Astrocyte (in vitro differentiated cells and primary cell): ENCODE measurements around the gene SCN8A. TPM values are rescaled to one million over a fixed set of nuclear protein-coding genes. Genes with fewer than 3 reads are reported as not detected.

Experiments
- DNase-seq: peaks from one replicate; pipeline ENCODE4 v3.0.0-alpha.2; 2010; ENCODE audit warnings: low read depth
- FAIRE-seq: peaks from 2 replicates; lab custom pipeline; 2011; peaks lifted over from hg19 to GRCh38; lab: Jason Lieb, UNC
- H2AFZ ChIP-seq: 2 replicates; pipeline ENCODE4 v1.6.0; 2012; ENCODE audit warnings: low read depth, low read length, inconsistent platforms
- H3K27ac ChIP-seq: 2 replicates; pipeline ENCODE4 v1.5.1; 2011; ENCODE audit warnings: low read depth, low read length, inconsistent platforms
- H3K27me3 ChIP-seq: 2 replicates; pipeline ENCODE4 v1.6.0; 2011; ENCODE audit warnings: low read length, inconsistent platforms; ENCODE audit not compliant: insufficient read depth
- H3K36me3 ChIP-seq: 2 replicates; pipeline ENCODE4 v1.5.1; 2011; ENCODE audit warnings: low read length, inconsistent platforms; ENCODE audit not compliant: insufficient read depth
- H3K4me1 ChIP-seq: 2 replicates; pipeline ENCODE4 v1.5.1; 2011; ENCODE audit warnings: low read length, inconsistent platforms; ENCODE audit not compliant: insufficient read depth
- H3K4me2 ChIP-seq: 2 replicates; pipeline ENCODE4 v1.6.0; 2012; ENCODE audit warnings: low read length, inconsistent platforms
- H3K4me3 ChIP-seq: 2 replicates; pipeline ENCODE4 v1.5.1; 2011; ENCODE audit warnings: low read depth, mild to moderate bottlenecking, low read length, inconsistent platforms; ENCODE audit not compliant: insufficient read depth
- H3K79me2 ChIP-seq: 2 replicates; pipeline ENCODE4 v1.6.0; 2012; ENCODE audit warnings: mild to moderate bottlenecking, low read length, inconsistent platforms; ENCODE audit not compliant: insufficient read depth
- H3K9ac ChIP-seq: 2 replicates; pipeline ENCODE4 v1.6.0; 2012; ENCODE audit warnings: mild to moderate bottlenecking, low read length, inconsistent platforms
- H3K9me3 ChIP-seq: 2 replicates; pipeline ENCODE4 v1.5.1; 2012; ENCODE audit warnings: low read depth, mild to moderate bottlenecking, low read length, inconsistent platforms; ENCODE audit not compliant: insufficient read depth
- H4K20me1 ChIP-seq: 2 replicates; pipeline ENCODE4 v1.6.0; 2012; ENCODE audit warnings: low read length, inconsistent platforms; ENCODE audit not compliant: insufficient read depth
- H3K27ac Mint-ChIP-seq: one replicate; pipeline ENCODE4 v1.8.0; 2021; ENCODE audit warnings: mild to moderate bottlenecking, mixed read lengths; ENCODE audit not compliant: unreplicated experiment
- H3K27me3 Mint-ChIP-seq: one replicate; pipeline ENCODE4 v1.8.0; 2021; ENCODE audit warnings: low read depth, mixed read lengths; ENCODE audit not compliant: unreplicated experiment
- H3K36me3 Mint-ChIP-seq: one replicate; pipeline ENCODE4 v1.8.0; 2021; ENCODE audit warnings: low read depth, mixed read lengths; ENCODE audit not compliant: unreplicated experiment
- H3K4me1 Mint-ChIP-seq: one replicate; pipeline ENCODE4 v1.8.0; 2021; ENCODE audit warnings: low read depth, mixed read lengths; ENCODE audit not compliant: unreplicated experiment
- H3K4me3 Mint-ChIP-seq: one replicate; pipeline ENCODE4 v1.8.0; 2021; ENCODE audit warnings: mild to moderate bottlenecking, moderate library complexity, mixed read lengths; ENCODE audit not compliant: unreplicated experiment
- H3K9me3 Mint-ChIP-seq: one replicate; pipeline ENCODE4 v1.8.0; 2021; ENCODE audit warnings: mild to moderate bottlenecking, mixed read lengths; ENCODE audit not compliant: unreplicated experiment
- EZH2 ChIP-seq: IDR thresholded peaks from 2 replicates; pipeline ENCODE4 v1.6.1; 2012; ENCODE audit warnings: mild to moderate bottlenecking, low read length, inconsistent platforms; ENCODE audit not compliant: insufficient read depth
- total RNA-seq: library from RNA; stranded (reverse); gene quantifications from 2 replicates; pipeline ENCODE4 v1.2.1, GENCODE V29; 2021
- TF ChIP-seq, protein P1 (sequence below): IDR thresholded peaks from 2 replicates; pipeline ENCODE4 v1.5.1; 2011; ENCODE audit warnings: low read depth, mild to moderate bottlenecking, inconsistent platforms, low read length, moderate library complexity; ENCODE audit not compliant: insufficient read depth

Gene SCN8A
- total RNA-seq, 1 donor from 2014 or later, result 6.5 TPM

DNA sequence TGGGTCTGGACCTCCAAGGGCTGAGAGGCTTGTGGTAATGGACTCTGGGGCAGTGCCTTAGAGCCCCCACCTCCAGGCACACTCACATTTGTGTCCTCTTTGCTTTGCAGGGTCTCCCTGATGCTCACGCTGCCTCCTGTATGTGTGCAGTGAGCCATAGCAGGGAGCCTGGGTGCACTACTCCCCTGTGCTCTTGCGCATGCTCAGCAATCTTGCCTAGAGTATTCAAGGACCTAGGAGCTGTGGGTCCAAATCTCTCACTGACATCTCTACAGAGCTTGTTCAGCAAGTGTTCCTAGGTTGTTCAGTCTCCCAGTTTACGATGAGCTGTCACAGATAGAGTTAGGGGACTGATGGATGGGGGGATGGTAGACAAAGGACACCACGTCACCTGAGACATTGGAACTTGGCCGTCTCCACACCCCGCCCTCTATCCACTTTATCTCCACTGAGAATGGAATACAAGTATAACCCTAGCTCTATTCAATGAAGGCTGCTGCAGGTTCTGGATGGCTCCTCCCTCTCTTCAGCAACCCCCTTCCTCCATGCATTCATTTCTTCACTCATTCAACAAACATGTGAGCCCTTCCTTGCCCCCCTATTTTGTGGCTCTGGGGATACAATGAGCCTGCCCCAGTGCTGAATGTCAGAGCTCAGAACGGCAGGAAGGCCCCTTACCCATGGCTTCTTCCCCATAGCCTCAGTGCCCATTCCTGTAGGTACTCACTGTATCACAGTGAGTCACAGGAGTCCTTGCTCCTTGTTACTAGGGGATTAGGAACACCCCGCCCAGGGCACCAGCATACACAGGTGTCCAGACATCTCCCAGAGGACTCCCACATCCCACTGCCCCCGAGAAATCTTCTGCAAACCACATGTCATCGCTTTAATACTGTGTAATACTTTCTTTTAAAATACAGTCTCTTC lies 226.3 kb downstream of the SCN8A start:
- Histone ChIP-seq H3K27ac (no peak overlapping the region), H3K27me3 (no peaks in the 10 kb centered on the region), H3K79me2 (peaks cover 3% of the 10 kb centered on the region), H3K4me3 (no peak overlapping the region), H2AFZ (no peak overlapping the region), H3K9me3 (no peaks in the 10 kb centered on the region), H3K9ac (no peak overlapping the region), H3K4me2 (no peak overlapping the region), H3K36me3 (no peaks in the 10 kb centered on the region), H3K4me1 (peaks cover 23% of the 10 kb centered on the region), H4K20me1 (no peaks in the 10 kb centered on the region)
- DNase-seq, result no peak
- Mint-ChIP-seq H3K9me3 (no peaks in the 10 kb centered on the region), H3K4me1 (peaks cover 22% of the 10 kb centered on the region), H3K27me3 (peaks cover 22% of the 10 kb centered on the region), H3K27ac (peak overlapping the region; percentile 63), H3K4me3 (peak overlapping the region; percentile 23), H3K36me3 (peaks cover 3% of the 10 kb centered on the region)
- no peak for FAIRE-seq
- TF ChIP-seq, protein P1, sequence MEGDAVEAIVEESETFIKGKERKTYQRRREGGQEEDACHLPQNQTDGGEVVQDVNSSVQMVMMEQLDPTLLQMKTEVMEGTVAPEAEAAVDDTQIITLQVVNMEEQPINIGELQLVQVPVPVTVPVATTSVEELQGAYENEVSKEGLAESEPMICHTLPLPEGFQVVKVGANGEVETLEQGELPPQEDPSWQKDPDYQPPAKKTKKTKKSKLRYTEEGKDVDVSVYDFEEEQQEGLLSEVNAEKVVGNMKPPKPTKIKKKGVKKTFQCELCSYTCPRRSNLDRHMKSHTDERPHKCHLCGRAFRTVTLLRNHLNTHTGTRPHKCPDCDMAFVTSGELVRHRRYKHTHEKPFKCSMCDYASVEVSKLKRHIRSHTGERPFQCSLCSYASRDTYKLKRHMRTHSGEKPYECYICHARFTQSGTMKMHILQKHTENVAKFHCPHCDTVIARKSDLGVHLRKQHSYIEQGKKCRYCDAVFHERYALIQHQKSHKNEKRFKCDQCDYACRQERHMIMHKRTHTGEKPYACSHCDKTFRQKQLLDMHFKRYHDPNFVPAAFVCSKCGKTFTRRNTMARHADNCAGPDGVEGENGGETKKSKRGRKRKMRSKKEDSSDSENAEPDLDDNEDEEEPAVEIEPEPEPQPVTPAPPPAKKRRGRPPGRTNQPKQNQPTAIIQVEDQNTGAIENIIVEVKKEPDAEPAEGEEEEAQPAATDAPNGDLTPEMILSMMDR, result no peak
- TF ChIP-seq EZH2, result no peak

DNA sequence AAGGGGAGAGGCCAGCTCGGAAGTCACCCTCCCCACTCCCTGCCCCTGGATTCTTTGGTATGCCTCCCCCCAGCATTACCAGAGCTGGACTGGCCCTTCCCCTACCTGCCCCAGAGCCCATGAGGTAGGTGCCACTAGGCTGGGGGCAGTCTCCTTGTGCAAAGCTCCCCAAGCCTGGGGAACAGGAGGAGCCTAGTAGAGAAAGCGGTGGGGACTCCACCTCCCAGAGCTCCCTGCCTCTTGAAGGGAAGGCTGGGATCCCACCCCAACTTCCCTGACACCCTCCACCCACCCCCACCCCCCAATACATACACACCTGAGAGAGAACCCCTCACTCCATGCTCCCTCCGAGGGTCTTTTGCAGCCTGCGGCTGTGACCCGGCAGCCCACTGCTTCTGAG lies 227.1 kb downstream of the SCN8A start:
- no peaks in the 10 kb centered on the region for H3K9me3 ChIP-seq
- H3K4me3 ChIP-seq, result no peak overlapping the region
- TF ChIP-seq, protein P1, result no peak
- no peak for TF ChIP-seq EZH2
- H3K36me3 ChIP-seq, result no peaks in the 10 kb centered on the region
- Mint-ChIP-seq H3K36me3 (peaks cover 4% of the 10 kb centered on the region), H3K4me1 (peaks cover 22% of the 10 kb centered on the region), H3K27ac (no peak overlapping the region), H3K4me3 (no peak overlapping the region), H3K27me3 (peaks cover 26% of the 10 kb centered on the region), H3K9me3 (no peaks in the 10 kb centered on the region)
- DNase-seq (no peak), FAIRE-seq (no peak)
- H3K79me2 ChIP-seq, result peaks cover 4% of the 10 kb centered on the region
- H3K4me1 ChIP-seq, result peaks cover 23% of the 10 kb centered on the region
- H3K27ac ChIP-seq, result no peak overlapping the region
- no peaks in the 10 kb centered on the region for H3K27me3 ChIP-seq
- H3K4me2 ChIP-seq, result peak overlapping the region; percentile 88
- no peak overlapping the region for H2AFZ ChIP-seq
- no peak overlapping the region for H3K9ac ChIP-seq
- no peaks in the 10 kb centered on the region for H4K20me1 ChIP-seq
